ENCODE data around the gene EIF3A.

EIF3A gene

DNA sequence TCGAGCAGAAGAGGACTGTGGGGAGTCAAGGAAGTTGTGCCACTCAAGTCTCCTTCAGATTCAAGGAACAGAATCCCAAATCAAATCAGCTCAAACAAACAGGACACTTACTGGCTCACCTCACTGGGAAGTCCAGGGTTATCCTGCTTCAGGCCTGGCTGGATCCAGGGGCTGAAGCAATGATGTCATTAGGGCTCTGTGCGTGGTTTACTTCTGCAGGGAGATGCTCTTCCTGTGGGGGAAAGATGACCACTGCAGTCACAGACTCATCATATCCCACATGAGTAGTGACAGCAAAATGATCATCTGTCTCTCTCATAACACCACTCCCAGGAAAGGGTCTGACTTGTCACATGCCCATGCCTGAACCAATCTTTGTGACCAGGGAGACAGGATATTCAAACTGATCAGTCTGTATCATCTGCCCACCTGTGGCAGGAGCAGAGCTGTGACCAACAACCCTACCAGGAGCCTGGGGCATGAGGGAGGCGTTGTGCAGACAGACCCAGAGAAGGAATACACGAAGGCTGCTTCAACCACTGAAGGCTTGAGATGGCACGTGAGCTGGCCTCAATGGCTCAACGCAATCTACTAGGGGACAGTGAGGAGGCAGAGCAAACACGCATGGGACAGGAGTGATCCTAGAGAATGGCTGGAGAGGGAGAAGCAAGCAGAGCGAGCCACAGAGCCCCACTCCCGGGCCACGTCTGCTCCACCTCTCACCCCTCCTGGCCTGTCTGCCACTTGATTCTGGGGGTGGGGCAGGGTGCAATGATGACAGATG, 78.7 kb downstream of the EIF3A start:
- no peak for DNase-seq

GRCh38 chr10:118998183-118998582, 82.4 kb downstream of the EIF3A start:
- no peak for DNase-seq

DNA sequence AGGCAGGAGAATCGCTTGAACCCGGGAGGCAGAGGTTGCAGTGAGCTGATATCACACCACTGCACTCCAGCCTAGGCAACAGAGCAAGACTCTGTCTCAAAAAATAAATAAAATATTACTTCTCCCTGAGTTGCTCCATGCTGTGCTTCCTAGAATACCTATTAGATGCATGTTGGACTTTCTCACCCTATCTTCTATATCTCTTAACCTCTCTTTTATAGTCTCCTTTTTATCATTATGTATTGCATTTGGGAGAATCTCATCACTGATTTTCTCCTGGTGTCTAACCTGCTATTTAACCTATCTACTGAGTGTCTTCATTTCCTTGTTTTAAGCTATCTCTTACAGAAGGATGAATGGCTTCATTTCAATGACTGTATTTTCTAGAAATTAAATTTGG, 83.2 kb downstream of the EIF3A start:
- DNase-seq, result no peak

DNA sequence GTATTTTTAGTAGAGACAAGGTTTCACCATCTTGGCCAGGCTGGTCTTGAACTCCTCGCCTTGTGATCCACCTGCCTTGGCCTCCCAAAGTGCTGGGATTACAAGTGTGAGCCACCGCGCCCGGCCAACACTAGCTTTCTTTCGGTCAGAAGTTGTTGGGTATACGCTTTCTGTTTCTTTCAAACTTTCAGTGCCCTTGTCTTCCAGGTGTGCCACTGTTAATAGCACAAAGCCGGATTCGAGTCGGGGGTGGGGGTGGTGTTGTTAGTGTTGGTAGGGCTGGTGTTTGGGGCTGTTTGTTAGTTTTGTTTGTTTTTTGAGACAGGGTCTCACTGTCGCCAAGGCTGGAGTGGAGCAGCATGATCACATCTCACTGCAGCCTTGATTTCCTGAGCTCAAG, 84.9 kb downstream of the EIF3A start:
- DNase-seq, result no peak

GRCh38 chr10:118994321-118994720, 86.3 kb downstream of the EIF3A start:
- DNase-seq, result no peak

GRCh38 chr10:118993214-118993613, 87.4 kb downstream of the EIF3A start:
- no peak for DNase-seq

DNA sequence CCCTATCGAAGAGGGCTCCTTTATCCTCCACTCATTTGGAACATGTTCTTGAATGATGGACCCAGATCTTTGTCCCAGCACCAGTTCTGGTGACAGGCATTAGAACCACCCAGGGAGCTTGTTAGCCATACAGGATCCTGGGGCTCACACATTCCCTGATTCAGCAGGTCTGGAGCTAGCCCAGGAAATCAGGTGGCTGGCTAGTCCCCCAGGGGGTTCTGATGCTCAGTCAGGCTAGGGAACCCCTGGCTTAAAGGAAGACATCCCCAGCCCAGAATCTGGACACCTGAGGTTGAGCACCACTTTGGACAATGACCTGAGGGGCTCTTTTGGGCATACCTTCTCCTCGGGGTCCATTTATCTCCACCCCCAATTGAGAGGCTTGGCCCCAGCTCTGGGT, 88.1 kb downstream of the EIF3A start:
- no peak for DNase-seq

DNA sequence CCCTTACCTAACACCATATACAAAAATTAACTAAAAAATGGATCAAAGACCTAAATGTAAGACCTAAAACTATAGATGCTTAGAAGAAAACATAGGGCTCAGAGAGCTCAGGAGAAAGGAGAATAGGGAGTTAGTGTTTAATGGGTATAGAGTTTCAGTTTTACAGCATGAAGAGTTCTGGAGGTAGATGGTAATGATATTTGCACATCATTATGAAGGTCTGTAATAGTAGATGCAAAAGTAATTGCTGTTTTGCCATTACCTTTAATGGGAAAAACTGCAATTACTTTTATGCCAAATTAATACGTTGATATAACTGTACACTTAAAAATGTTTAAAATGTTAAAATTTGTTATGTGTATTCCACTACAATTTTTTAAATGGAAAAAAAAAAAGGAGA, 90.3 kb downstream of the EIF3A start:
- DNase-seq, result no peak

DNA sequence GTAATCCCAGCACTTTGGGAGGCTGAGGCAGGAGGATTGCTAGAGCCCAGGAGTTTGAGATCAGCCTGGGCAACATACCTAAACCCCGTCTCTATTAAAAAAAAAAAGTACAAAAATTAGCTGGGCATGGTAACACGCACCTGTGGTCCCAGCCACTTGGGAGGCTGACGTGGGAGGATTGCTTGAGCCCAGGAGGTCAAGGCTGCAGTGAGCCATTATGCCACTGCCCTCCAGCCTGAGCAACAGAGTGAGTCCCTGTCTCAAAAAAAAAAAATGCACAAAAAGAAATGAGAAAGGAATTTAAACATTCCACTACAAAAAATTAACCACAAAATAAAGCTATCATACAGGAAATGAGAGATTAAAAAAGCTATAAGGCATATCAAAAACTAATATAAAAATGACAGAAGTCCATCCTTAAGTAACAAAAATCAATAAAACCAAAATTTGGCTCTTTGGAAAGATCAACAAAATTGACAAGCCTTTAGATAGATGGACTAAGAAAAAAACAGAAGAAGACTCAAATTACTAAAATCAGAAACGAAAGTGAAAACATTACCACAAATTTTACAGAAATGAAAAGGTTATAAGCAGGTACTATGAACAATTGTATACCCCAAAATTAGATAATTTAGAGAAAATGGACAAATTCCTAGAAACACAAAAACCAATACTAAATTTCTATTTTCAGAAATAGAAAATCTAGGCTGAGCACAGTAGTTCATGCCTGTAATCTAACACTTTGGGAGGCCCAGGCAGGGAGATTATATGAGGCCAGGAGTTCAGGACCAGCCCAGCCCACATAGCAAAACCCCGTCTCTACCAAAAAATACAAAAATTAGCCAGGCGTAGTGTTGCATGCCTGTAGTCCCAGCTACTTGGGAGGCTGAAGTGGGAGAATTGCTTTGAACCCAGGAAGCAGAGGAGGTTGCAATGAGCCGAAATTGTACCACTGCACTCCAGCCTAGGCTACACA, 93.5 kb downstream of the EIF3A start:
- no peak for DNase-seq

GRCh38 chr10:118985576-118985975, 95.0 kb downstream of the EIF3A start:
- DNase-seq, result no peak

Data from SHP77 (cell line).